HepG2 (cell line): ENCODE results near the gene PCIF1. TPM values are rescaled to one million over a fixed set of nuclear protein-coding genes. Genes with fewer than 3 reads are reported as not detected.

ENCODE experiments used
- ARID4A ChIP-seq: sonication (generic); formaldehyde crosslinking; IDR thresholded peaks from 2 replicates; pipeline ENCODE4 v1.5.0; 2020; ENCODE audit warnings: mild to moderate bottlenecking, missing genetic modification reagents, borderline replicate concordance
- FOSL2 ChIP-seq: sonication (generic); formaldehyde crosslinking; IDR thresholded peaks from 2 replicates; pipeline ENCODE4 v1.4.0; 2020; ENCODE audit warnings: missing genetic modification reagents
- HNRNPH1 ChIP-seq: fragments of 200-400 bp; formaldehyde crosslinking; optimal IDR thresholded peaks from 2 replicates; pipeline ENCODE3; 2017; ENCODE audit warnings: mild to moderate bottlenecking, low read depth, low read length
- KLF9 ChIP-seq: IDR thresholded peaks from 2 replicates; pipeline ENCODE4 v1.6.1; 2016; ENCODE audit warnings: low read depth
- MAFF ChIP-seq: IDR thresholded peaks from 2 replicates; pipeline ENCODE4 v1.6.1; 2011; ENCODE audit warnings: low read depth, low read length, improper control_type of control experiment
- MAFG ChIP-seq: sonication (generic); formaldehyde crosslinking; IDR thresholded peaks from 2 replicates; pipeline ENCODE4 v1.5.1; 2020; ENCODE audit warnings: mild to moderate bottlenecking, missing genetic modification reagents
- MIER2 ChIP-seq: IDR thresholded peaks from 2 replicates; pipeline ENCODE4 v1.6.1; 2016; ENCODE audit warnings: missing biosample characterization, missing genetic modification reagents
- MYC ChIP-seq: sonication (generic); formaldehyde crosslinking; IDR thresholded peaks from 2 replicates; pipeline ENCODE4 v1.9.0; 2021; ENCODE audit warnings: missing genetic modification reagents, borderline replicate concordance
- NCOR1 ChIP-seq: fragments of 200-600 bp; sonication (generic); IDR thresholded peaks from 2 replicates; pipeline ENCODE4 v1.7.0; 2017; ENCODE audit warnings: antibody characterized with exemption, low read length, borderline replicate concordance
- NFATC3 ChIP-seq: sonication (generic); formaldehyde crosslinking; IDR thresholded peaks from 2 replicates; pipeline ENCODE4 v1.5.1; 2020; ENCODE audit warnings: mild to moderate bottlenecking, missing genetic modification reagents
- SRY ChIP-seq: sonication (generic); formaldehyde crosslinking; IDR thresholded peaks from 2 replicates; pipeline ENCODE4 v1.8.0; 2022; ENCODE audit warnings: mild to moderate bottlenecking, missing genetic modification reagents
- TRIM22 ChIP-seq: fragments of 450-650 bp; IDR thresholded peaks from 2 replicates; pipeline ENCODE4 v1.6.1; 2017
- ZHX1 ChIP-seq: sonication (generic); formaldehyde crosslinking; IDR thresholded peaks from 2 replicates; pipeline ENCODE4 v1.8.1; 2022; ENCODE audit warnings: low read depth, mild to moderate bottlenecking, missing genetic modification reagents
- ZNF331 ChIP-seq: sonication (generic); formaldehyde crosslinking; IDR thresholded peaks from 2 replicates; pipeline ENCODE4 v1.4.0; 2020; ENCODE audit warnings: missing genetic modification reagents
- ZNF430 ChIP-seq: sonication (generic); formaldehyde crosslinking; IDR thresholded peaks from 2 replicates; pipeline ENCODE4 v1.9.0; 2021; ENCODE audit warnings: mild to moderate bottlenecking, missing genetic modification reagents
- ZNF597 ChIP-seq: sonication (generic); formaldehyde crosslinking; IDR thresholded peaks from 2 replicates; pipeline ENCODE4 v1.5.0; 2020; ENCODE audit warnings: missing genetic modification reagents
- ZNF691 ChIP-seq: sonication (generic); formaldehyde crosslinking; IDR thresholded peaks from 2 replicates; pipeline ENCODE4 v1.4.0; 2020; ENCODE audit warnings: missing genetic modification reagents, low read depth, mild to moderate bottlenecking, borderline replicate concordance
- ZNF720 ChIP-seq: sonication (generic); formaldehyde crosslinking; IDR thresholded peaks from 2 replicates; pipeline ENCODE4 v1.4.0; 2020; ENCODE audit warnings: missing genetic modification reagents
- ZNF740 ChIP-seq: sonication (generic); formaldehyde crosslinking; IDR thresholded peaks from 2 replicates; pipeline ENCODE4 v1.4.0; 2020; ENCODE audit warnings: missing genetic modification reagents
- polyA plus RNA-seq, 8 experiments: library from polyadenylated mRNA; depleted of rRNA in 3 of 8; stranded (reverse) in 7 of 8; unstranded in 1 of 8; fragments of >200 nt; fragmentation: Illumina TruSeq in 4 of 8; extraction: Trizol in 4 of 8; gene quantifications; 2 replicates each; pipeline versions ENCODE4 v1.2.1 to v1.2.3, GENCODE V29; 2011 to 2016; ENCODE audit warnings: low read depth in 4 of 8, missing spikeins in 1 of 8, mixed read lengths in 1 of 8; ENCODE audit not compliant: insufficient read depth in 1 of 8
- total RNA-seq, 5 experiments: library from RNA; depleted of rRNA; stranded (reverse); fragments of >200 nt; fragmentation: Illumina TruSeq; extraction: Trizol; gene quantifications; 2 replicates each; pipeline ENCODE4 v1.2.3, GENCODE V29; 2016; ENCODE audit warnings: low read depth in 1 of 5

Gene PCIF1
- total and polyA plus RNA-seq, 2 of the 13 experiments (the other 11 are each of a cell fraction or from before 2014, with no cell fraction given): 20.9 to 24.4 TPM

- 0 out of 2 replicates have a peak, but pooled peaks have one; percentile 13 for TF ChIP-seq SRY (CRISPR knock-in tag)
- no peak for TF ChIP-seq MAFG (CRISPR knock-in tag)
- TF ChIP-seq NFATC3 (CRISPR knock-in tag): no peak
- TF ChIP-seq NCOR1: no peak
- TF ChIP-seq ZNF720 (CRISPR knock-in tag): no peak
- no peak for TF ChIP-seq ZNF430 (CRISPR knock-in tag)
- no peak for TF ChIP-seq KLF9 (CRISPR knock-in tag)
- no peak for TF ChIP-seq ZNF740 (CRISPR knock-in tag)
- TF ChIP-seq ZNF331 (CRISPR knock-in tag): no peak
- no peak for TF ChIP-seq MYC (CRISPR knock-in tag)
- no peak for TF ChIP-seq MIER2 (CRISPR knock-in tag)
- TF ChIP-seq ZNF691 (CRISPR knock-in tag): no peak
- no peak for TF ChIP-seq TRIM22
- no peak for TF ChIP-seq ZNF597 (CRISPR knock-in tag)
- TF ChIP-seq ZHX1: no peak
- TF ChIP-seq HNRNPH1: no peak
- no peak for TF ChIP-seq FOSL2
- no peak for TF ChIP-seq MAFF
- no peak for TF ChIP-seq ARID4A (CRISPR knock-in tag)
These were observed 29.6 kb upstream of the PCIF1 start (continued) for GRCh38 chr20:45904583-45905504.
